HPDE6-E6E7 (cell line): ENCODE data around the gene CCDC33.

Experiments
- DNase-seq: peaks from one replicate; pipeline ENCODE4 v3.0.0; 2011; ENCODE audit warnings: missing footprints; ENCODE audit errors: extremely low spot score

Gene CCDC33

GRCh38 chr15:74362482-74362881 lies 126.4 kb downstream of the CCDC33 start:
- no peak for DNase-seq

- DNase-seq = no peak
These were observed 128.9 kb downstream of the CCDC33 start for GRCh38 chr15:74364936-74365597.

- no peak for DNase-seq
These were observed 129.7 kb downstream of the CCDC33 start for GRCh38 chr15:74365598-74366445.

GRCh38 chr15:74367296-74367854 lies 131.2 kb downstream of the CCDC33 start, which contains the start of gene CYP11A1:
CYP11A1 (minus strand) TSS chr15:74367646; CDS start chr15:74367585, 61 bp downstream.
- no peak for DNase-seq

GRCh38 chr15:74368121-74368520 lies 132.0 kb downstream of the CCDC33 start:
- DNase-seq = no peak

GRCh38 chr15:74369084-74369745 lies 133.1 kb downstream of the CCDC33 start:
- DNase-seq = no peak

GRCh38 chr15:74369756-74370155 lies 133.6 kb downstream of the CCDC33 start:
- DNase-seq = no peak

- no peak for DNase-seq
These were observed 134.3 kb downstream of the CCDC33 start for GRCh38 chr15:74370471-74370870.

GRCh38 chr15:74373056-74373650 lies 137.0 kb downstream of the CCDC33 start:
- no peak for DNase-seq

GRCh38 chr15:74373731-74374647 lies 137.9 kb downstream of the CCDC33 start:
- peak; percentile 98 for DNase-seq

- DNase-seq = no peak
These were observed 138.6 kb downstream of the CCDC33 start for GRCh38 chr15:74374648-74375302.

GRCh38 chr15:74375303-74375693 lies 139.2 kb downstream of the CCDC33 start:
- no peak for DNase-seq

GRCh38 chr15:74376226-74376625 lies 140.1 kb downstream of the CCDC33 start:
- no peak for DNase-seq

GRCh38 chr15:74376825-74377581 lies 140.9 kb downstream of the CCDC33 start:
- DNase-seq = no peak

- DNase-seq = no peak
These were observed 142.0 kb downstream of the CCDC33 start for GRCh38 chr15:74377831-74378766.

GRCh38 chr15:74378848-74379247 lies 142.7 kb downstream of the CCDC33 start:
- no peak for DNase-seq

GRCh38 chr15:74380361-74381189 lies 144.4 kb downstream of the CCDC33 start:
- no peak for DNase-seq

- no peak for DNase-seq
These were observed 145.0 kb downstream of the CCDC33 start for GRCh38 chr15:74381190-74381453.
